OCI-LY7 (cell line): ENCODE data around the gene RARS1. TPM values are rescaled to one million over a fixed set of nuclear protein-coding genes. Genes with fewer than 3 reads are reported as not detected.

Experiments used
- BruUV-seq: library from RNA; stranded (reverse); fragments of 400-500 nt; replicated peaks from 2 replicates; lab custom pipeline; 2021; lab: Mats Ljungman, UMichigan
- CTCF ChIA-PET: fragments of 300-600 bp; sonication (Branson Sonifier 250); formaldehyde crosslinking; loops from one replicate; lab custom pipeline; 2022; ENCODE audit warnings: antibody characterized with exemption; ENCODE audit not compliant: unreplicated experiment; lab: Charles Lee
- POLR2A ChIA-PET: fragments of 300-600 bp; sonication (Branson Sonifier 250); formaldehyde crosslinking; loops from one replicate; lab custom pipeline; 2022; ENCODE audit warnings: antibody characterized with exemption; lab: Charles Lee
- DNase-seq: peaks from one replicate; pipeline ENCODE4 v3.0.0-alpha.2; 2015; ENCODE audit warnings: low spot score
- H2AFZ ChIP-seq: fragments of 200-600 bp; sonication (generic), shearing (Covaris generic); 2 replicates; pipeline ENCODE4 v1.6.1; 2014; ENCODE audit warnings: mild to moderate bottlenecking, antibody characterized with exemption, low read length, moderate library complexity
- H3K27ac ChIP-seq: fragments of 200-600 bp; sonication (generic); 2 replicates; pipeline ENCODE4 v1.5.1; 2014; ENCODE audit warnings: mixed run types, low read depth, mild to moderate bottlenecking, moderate library complexity, low read length, inconsistent platforms; ENCODE audit not compliant: poor library complexity, severe bottlenecking
- H3K36me3 ChIP-seq: fragments of 200-600 bp; sonication (generic); 2 replicates; pipeline ENCODE4 v1.6.1; 2014; ENCODE audit warnings: mild to moderate bottlenecking, antibody characterized with exemption, low read length, moderate library complexity, mixed read lengths; ENCODE audit not compliant: insufficient read depth
- H3K4me1 ChIP-seq: fragments of 200-600 bp; sonication (generic); 2 replicates; pipeline ENCODE4 v1.5.1; 2014; ENCODE audit warnings: mild to moderate bottlenecking, low read length; ENCODE audit not compliant: insufficient read depth, poor library complexity, severe bottlenecking
- H3K4me2 ChIP-seq: fragments of 200-600 bp; sonication (generic); 2 replicates; pipeline ENCODE4 v1.6.1; 2014; ENCODE audit warnings: mild to moderate bottlenecking, low read length
- H3K4me3 ChIP-seq: fragments of 200-600 bp; sonication (generic); 2 replicates; pipeline ENCODE4 v1.5.1; 2014; ENCODE audit warnings: mild to moderate bottlenecking, low read depth, low read length; ENCODE audit not compliant: poor library complexity, severe bottlenecking
- H3K79me2 ChIP-seq: fragments of 200-600 bp; sonication (generic); 2 replicates; pipeline ENCODE4 v1.6.1; 2016; ENCODE audit warnings: low read depth, mild to moderate bottlenecking, low read length, moderate library complexity, mixed read lengths; ENCODE audit not compliant: insufficient read depth
- H3K9me2 ChIP-seq: fragments of 200-600 bp; sonication (generic); 2 replicates; pipeline ENCODE4 v1.6.1; 2016; ENCODE audit warnings: mild to moderate bottlenecking, low read length, mixed read lengths; ENCODE audit not compliant: insufficient read depth
- H3K9me3 ChIP-seq: fragments of 200-600 bp; sonication (generic); 2 replicates; pipeline ENCODE4 v1.6.1; 2014; ENCODE audit warnings: mild to moderate bottlenecking, mixed run types, low read length, mixed read lengths
- H4K20me1 ChIP-seq: fragments of 200-600 bp; sonication (generic); 2 replicates; pipeline ENCODE4 v1.6.1; 2014; ENCODE audit warnings: mild to moderate bottlenecking, antibody characterized with exemption, low read length, moderate library complexity, mixed read lengths; ENCODE audit not compliant: insufficient read depth
- EZH2phosphoT487 ChIP-seq: fragments of 200-600 bp; sonication (generic); IDR thresholded peaks from 2 replicates; pipeline ENCODE4 v1.6.1; 2018; ENCODE audit warnings: low read depth, borderline replicate concordance, mild to moderate bottlenecking, mixed run types, antibody characterized with exemption, low read length, moderate library complexity, mixed read lengths
- intact Hi-C: fragments of 100-400 bp; cut with micrococcal nuclease; formaldehyde crosslinking; loops from one replicate; pipeline ENCODE4 v1.10.0; 2022; ENCODE audit not compliant: unreplicated experiment
- total RNA-seq, 2 experiments: library from RNA; depleted of rRNA in 1 of 2; stranded (reverse); fragments of >200 nt in 1 of 2; shearing (Covaris generic) in 1 of 2; gene quantifications; 2 replicates each; pipeline ENCODE4 v1.2.3, GENCODE V29; 2014 to 2022
- TF ChIP-seq, protein P1 (sequence below): fragments of 200-600 bp; sonication (generic); conservative IDR thresholded peaks from 2 replicates; pipeline ENCODE4 v1.5.1; 2014; ENCODE audit warnings: mild to moderate bottlenecking, antibody characterized with exemption, low read length, moderate library complexity, mixed read lengths

The RARS1 gene
- total RNA-seq, 2 experiments from 2014 or later, result 54.4 to 88.4 TPM

DNA sequence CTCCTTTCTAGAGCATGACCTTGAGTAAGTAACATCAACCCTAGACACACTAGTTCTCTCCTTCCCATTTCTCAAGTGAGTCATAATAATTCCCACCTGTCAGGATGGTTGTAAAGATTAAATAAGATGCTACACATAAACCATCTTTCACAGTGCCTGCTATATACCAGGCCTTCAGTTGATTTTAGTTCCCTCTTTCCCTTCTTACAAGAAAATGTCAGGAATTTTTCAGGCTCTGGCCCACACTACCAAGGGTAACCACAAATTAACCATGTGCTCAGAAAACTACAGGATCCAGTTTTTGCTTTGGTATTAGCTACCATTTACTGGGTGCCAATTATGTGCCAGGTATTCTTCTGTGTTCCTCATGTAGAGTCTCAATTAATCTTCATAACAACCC, 42.7 kb upstream of the RARS1 start:
- no peaks in the 10 kb centered on the region for H4K20me1 ChIP-seq
- ChIA-PET CTCF (no interaction called here), POLR2A (no interaction called here)
- H3K4me1 ChIP-seq, result no peaks in the 10 kb centered on the region
- BruUV-seq, result no TSS peak
- no peak overlapping the region for H2AFZ ChIP-seq
- no peaks in the 10 kb centered on the region for H3K79me2 ChIP-seq
- H3K27ac ChIP-seq, result no peak overlapping the region
- TF ChIP-seq, protein P1, sequence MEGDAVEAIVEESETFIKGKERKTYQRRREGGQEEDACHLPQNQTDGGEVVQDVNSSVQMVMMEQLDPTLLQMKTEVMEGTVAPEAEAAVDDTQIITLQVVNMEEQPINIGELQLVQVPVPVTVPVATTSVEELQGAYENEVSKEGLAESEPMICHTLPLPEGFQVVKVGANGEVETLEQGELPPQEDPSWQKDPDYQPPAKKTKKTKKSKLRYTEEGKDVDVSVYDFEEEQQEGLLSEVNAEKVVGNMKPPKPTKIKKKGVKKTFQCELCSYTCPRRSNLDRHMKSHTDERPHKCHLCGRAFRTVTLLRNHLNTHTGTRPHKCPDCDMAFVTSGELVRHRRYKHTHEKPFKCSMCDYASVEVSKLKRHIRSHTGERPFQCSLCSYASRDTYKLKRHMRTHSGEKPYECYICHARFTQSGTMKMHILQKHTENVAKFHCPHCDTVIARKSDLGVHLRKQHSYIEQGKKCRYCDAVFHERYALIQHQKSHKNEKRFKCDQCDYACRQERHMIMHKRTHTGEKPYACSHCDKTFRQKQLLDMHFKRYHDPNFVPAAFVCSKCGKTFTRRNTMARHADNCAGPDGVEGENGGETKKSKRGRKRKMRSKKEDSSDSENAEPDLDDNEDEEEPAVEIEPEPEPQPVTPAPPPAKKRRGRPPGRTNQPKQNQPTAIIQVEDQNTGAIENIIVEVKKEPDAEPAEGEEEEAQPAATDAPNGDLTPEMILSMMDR, result no peak
- TF ChIP-seq EZH2phosphoT487, result no peak
- no peak for DNase-seq
- intact Hi-C loops, result no loop called here
- no peaks in the 10 kb centered on the region for H3K36me3 ChIP-seq
- H3K9me3 ChIP-seq, result no peaks in the 10 kb centered on the region
- no peak overlapping the region for H3K4me2 ChIP-seq
- H3K9me2 ChIP-seq, result no peaks in the 10 kb centered on the region
- H3K4me3 ChIP-seq, result no peak overlapping the region

DNA sequence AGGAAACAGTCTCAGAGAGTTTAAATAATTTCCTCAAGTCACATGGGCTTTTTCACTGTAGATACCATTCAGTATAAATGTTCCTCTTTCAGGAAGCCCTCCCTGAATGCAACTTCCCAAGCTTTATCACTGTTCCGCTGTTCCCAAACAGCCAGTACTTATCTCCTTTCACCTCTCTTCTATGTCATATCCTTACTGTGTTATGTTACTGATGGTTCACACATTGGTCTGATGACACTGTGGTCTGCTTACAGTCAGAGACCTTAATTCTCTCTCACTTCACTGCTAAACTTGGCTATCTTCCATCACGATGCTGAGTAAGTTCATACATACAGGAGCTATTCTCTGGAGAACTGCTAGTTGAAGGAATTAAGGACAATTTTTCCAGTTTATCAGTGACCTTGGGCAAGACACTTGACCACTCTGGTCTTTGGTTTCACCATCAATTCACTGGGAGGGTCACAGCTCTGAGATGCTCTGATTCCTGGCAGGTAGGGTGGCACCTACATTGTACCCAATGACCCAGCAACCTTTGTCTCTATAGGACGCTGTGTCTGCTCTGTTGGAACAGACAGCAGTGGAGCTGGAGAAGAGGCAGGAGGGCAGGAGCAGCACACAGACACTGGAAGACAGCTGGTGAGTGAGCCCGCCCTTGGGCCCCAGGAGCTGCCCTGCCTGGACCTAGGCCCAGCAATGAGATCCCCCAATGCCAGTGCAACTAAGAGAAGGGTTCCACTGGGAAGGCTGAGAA, 42.1 kb upstream of the RARS1 start:
- Histone ChIP-seq H2AFZ (no peak overlapping the region), H3K4me1 (no peaks in the 10 kb centered on the region), H3K36me3 (no peaks in the 10 kb centered on the region), H4K20me1 (no peaks in the 10 kb centered on the region), H3K79me2 (no peaks in the 10 kb centered on the region), H3K4me2 (no peak overlapping the region), H3K27ac (no peak overlapping the region), H3K9me2 (no peaks in the 10 kb centered on the region), H3K9me3 (no peaks in the 10 kb centered on the region), H3K4me3 (no peak overlapping the region)
- BruUV-seq, result no TSS peak
- ChIA-PET POLR2A (no interaction called here), CTCF (no interaction called here)
- no peak for DNase-seq
- intact Hi-C loops, result no loop called here
- TF ChIP-seq, protein P1, result no peak
- TF ChIP-seq EZH2phosphoT487, result no peak

DNA sequence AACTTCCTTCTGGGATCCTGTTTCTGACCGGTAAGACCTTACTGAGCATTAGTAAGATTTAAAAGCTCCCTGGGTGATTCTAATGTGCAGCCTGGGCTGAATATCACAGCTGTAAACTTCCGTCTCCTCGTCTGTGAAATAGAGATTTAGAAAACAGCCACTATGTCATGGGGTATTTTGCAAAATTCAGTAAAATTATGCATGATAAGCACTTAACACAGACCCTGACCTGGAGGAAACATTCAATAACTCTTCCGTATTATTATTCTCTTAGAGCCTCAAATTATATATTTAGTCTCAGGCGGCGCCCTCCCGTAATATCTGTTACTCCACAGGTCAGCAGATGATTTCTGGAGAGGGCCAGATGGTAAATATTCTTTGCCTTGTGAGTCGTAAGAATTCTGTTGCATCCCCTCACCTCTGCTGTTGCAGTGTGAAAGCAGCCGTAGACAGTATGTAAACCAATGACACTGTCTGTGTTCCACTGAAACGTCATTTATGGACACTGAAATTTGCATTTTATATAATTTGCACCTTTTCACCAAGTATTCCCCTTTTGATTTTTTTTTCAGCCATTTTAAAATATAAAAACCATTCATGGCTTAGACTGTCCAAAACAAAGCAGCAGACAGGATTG, 39.2 kb upstream of the RARS1 start:
- Histone ChIP-seq H3K36me3 (no peaks in the 10 kb centered on the region), H3K79me2 (no peaks in the 10 kb centered on the region), H3K9me3 (no peaks in the 10 kb centered on the region), H3K4me2 (no peak overlapping the region), H3K4me3 (no peak overlapping the region), H2AFZ (no peak overlapping the region), H3K4me1 (no peaks in the 10 kb centered on the region), H4K20me1 (no peaks in the 10 kb centered on the region), H3K9me2 (no peaks in the 10 kb centered on the region), H3K27ac (no peak overlapping the region)
- ChIA-PET POLR2A (no interaction called here), CTCF (no interaction called here)
- no peak for DNase-seq
- BruUV-seq, result no TSS peak
- intact Hi-C loops, result no loop called here
- TF ChIP-seq, protein P1, result no peak
- no peak for TF ChIP-seq EZH2phosphoT487
